Chondrocyte (in vitro differentiated cells): Measurements from ENCODE around the gene PNPLA8. TPM values are rescaled to one million over a fixed set of nuclear protein-coding genes. Genes with fewer than 3 reads are reported as not detected.
A peak's percentile ranks its signal among the peaks of the same experiment; 100 is the strongest.

ENCODE experiments used
- DNase-seq: peaks from one replicate; pipeline ENCODE4 v3.0.0; 2021; ENCODE audit warnings: mixed read lengths, low spot score
- H3K27ac Mint-ChIP-seq: one replicate; pipeline ENCODE4 v1.8.0; 2021; ENCODE audit warnings: mild to moderate bottlenecking, moderate library complexity, mixed read lengths; ENCODE audit not compliant: unreplicated experiment
- H3K27me3 Mint-ChIP-seq: 2 replicates; pipeline ENCODE4 v1.8.0; 2021; ENCODE audit warnings: low read depth, mixed read lengths
- H3K36me3 Mint-ChIP-seq: 2 replicates; pipeline ENCODE4 v1.8.0; 2021; ENCODE audit warnings: low read depth, mixed read lengths
- H3K4me1 Mint-ChIP-seq: 2 replicates; pipeline ENCODE4 v1.8.0; 2021; ENCODE audit warnings: low read depth, mild to moderate bottlenecking, mixed read lengths
- H3K4me3 Mint-ChIP-seq: one replicate; pipeline ENCODE4 v1.8.0; 2021; ENCODE audit warnings: mild to moderate bottlenecking, moderate library complexity, mixed read lengths; ENCODE audit not compliant: unreplicated experiment
- H3K9me3 Mint-ChIP-seq: 2 replicates; pipeline ENCODE4 v1.8.0; 2021; ENCODE audit warnings: low read depth, mixed read lengths
- CTCF ChIP-seq: fragments of 200-600 bp; sonication (generic); IDR thresholded peaks from 2 replicates; pipeline ENCODE4 v1.5.0; 2021; ENCODE audit warnings: antibody characterized with exemption, mild to moderate bottlenecking, moderate library complexity
- long read RNA-seq: library from polyadenylated mRNA; stranded (forward); transcript quantifications from one replicate; pipeline ENCODE4 v2.0.0, GENCODE V29; 2021
- total RNA-seq: library from RNA; stranded (reverse); gene quantifications from 3 replicates; pipeline ENCODE4 v1.2.1, GENCODE V29; 2021

Gene PNPLA8, protein sequence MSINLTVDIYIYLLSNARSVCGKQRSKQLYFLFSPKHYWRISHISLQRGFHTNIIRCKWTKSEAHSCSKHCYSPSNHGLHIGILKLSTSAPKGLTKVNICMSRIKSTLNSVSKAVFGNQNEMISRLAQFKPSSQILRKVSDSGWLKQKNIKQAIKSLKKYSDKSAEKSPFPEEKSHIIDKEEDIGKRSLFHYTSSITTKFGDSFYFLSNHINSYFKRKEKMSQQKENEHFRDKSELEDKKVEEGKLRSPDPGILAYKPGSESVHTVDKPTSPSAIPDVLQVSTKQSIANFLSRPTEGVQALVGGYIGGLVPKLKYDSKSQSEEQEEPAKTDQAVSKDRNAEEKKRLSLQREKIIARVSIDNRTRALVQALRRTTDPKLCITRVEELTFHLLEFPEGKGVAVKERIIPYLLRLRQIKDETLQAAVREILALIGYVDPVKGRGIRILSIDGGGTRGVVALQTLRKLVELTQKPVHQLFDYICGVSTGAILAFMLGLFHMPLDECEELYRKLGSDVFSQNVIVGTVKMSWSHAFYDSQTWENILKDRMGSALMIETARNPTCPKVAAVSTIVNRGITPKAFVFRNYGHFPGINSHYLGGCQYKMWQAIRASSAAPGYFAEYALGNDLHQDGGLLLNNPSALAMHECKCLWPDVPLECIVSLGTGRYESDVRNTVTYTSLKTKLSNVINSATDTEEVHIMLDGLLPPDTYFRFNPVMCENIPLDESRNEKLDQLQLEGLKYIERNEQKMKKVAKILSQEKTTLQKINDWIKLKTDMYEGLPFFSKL
- 25.2 to 26.8 TPM (median 26.2 TPM) in 3 replicates for total RNA-seq
- long read RNA-seq, transcript PNPLA8-201 (11 exons, 3,490 nt) = major isoform, 43 of 91 reads
- long read RNA-seq, transcript PNPLA8-206 (10 exons, 3,462 nt) = minor isoform, 23 of 91 reads
- long read RNA-seq, partial matches to known transcripts = 5 of 91 reads
- long read RNA-seq, other reads (novel, unspliced or antisense) = 18 of 91 reads

- Mint-ChIP-seq H3K27me3 (no peaks in the 10 kb centered on the region), H3K4me1 (peaks cover 32% of the 10 kb centered on the region), H3K4me3 (peak within 1 kb of the TSS; percentile 88), H3K36me3 (no peaks in the 10 kb centered on the region), H3K27ac (peak within 1 kb of the TSS; percentile 99), H3K9me3 (no peaks in the 10 kb centered on the region)
- peak; percentile 5 for TF ChIP-seq CTCF
- DNase-seq = peak; percentile 100
These were observed at the start of gene PNPLA8 for GRCh38 chr7:108525985-108526767. Gene PNPLA8 (minus strand): TSS chr7:108526135. CDS start chr7:108515491, 10,644 bp downstream.

- no peak for TF ChIP-seq CTCF
- Mint-ChIP-seq H3K4me1 (peaks cover 22% of the 10 kb centered on the region), H3K4me3 (no peak overlapping the region), H3K27me3 (no peaks in the 10 kb centered on the region), H3K9me3 (no peaks in the 10 kb centered on the region), H3K27ac (no peak overlapping the region), H3K36me3 (peaks cover 10% of the 10 kb centered on the region)
- no peak for DNase-seq
These were observed 49.2 kb upstream of the PNPLA8 start for GRCh38 chr7:108575156-108575555.

DNA sequence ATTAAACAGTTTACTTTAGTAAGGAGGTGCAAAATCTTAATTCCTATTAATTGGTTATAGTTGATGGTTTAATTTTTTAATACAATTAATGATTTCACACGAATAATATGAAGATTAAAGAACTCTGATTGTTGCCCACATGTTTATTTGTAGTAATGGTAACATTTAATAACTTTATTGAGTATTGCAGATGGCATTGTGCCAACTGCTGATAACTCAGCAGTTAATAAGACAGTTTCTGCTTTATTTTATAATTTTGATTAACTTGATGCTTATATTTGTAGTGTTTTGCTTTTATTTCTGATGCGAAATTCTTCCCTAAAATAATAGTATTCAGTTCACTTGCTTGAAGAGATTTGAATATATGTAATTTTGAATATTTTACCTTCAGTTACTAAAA lies 46.5 kb upstream of the PNPLA8 start:
- peaks cover 38% of the 10 kb centered on the region for H3K4me1 Mint-ChIP-seq
- H3K4me3 Mint-ChIP-seq = no peak overlapping the region
- peaks cover 7% of the 10 kb centered on the region for H3K36me3 Mint-ChIP-seq
- TF ChIP-seq CTCF = no peak
- no peaks in the 10 kb centered on the region for H3K27me3 Mint-ChIP-seq
- H3K27ac Mint-ChIP-seq = no peak overlapping the region
- no peak for DNase-seq
- H3K9me3 Mint-ChIP-seq = no peaks in the 10 kb centered on the region

GRCh38 chr7:108570146-108570755 lies 44.3 kb upstream of the PNPLA8 start:
- peaks cover 49% of the 10 kb centered on the region for H3K4me1 Mint-ChIP-seq
- peak overlapping the region; percentile 100 for H3K27ac Mint-ChIP-seq
- no peaks in the 10 kb centered on the region for H3K27me3 Mint-ChIP-seq
- H3K4me3 Mint-ChIP-seq = peak overlapping the region; percentile 98
- H3K9me3 Mint-ChIP-seq = no peaks in the 10 kb centered on the region
- peaks cover 10% of the 10 kb centered on the region for H3K36me3 Mint-ChIP-seq
- DNase-seq = no peak
- TF ChIP-seq CTCF = no peak
